ENCODE data around the gene CCNY.
"Not testable (repeated sequence)": the region's sequence is repeated elsewhere in the genome, so short reads cannot be mapped to it uniquely, and the experiment has no call there.

Gene CCNY

DNA sequence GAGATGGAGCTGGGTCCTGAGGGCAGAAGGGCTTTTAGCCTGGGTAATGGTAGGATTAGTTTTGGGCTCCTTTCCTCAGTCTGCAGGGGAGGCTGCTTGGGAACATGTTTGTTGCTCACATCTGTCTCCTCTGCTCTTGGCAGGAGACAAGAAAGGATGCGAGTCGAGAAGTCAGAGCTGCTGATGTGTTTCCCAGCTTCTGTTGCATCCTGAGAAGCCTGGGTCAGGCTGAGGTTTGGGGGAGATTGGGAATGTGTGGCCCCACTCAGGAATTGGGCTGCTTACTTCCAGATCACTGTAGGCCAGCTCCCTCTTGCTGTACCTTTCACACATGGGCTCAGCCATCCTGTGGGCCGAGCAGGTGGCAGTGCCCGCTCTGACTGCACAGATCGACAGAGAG, 79.2 kb downstream of the CCNY start:
- no peak overlapping the region for H3K27ac ChIP-seq
- DNase-seq, result no peak
- no peak overlapping the region for H3K4me3 ChIP-seq (ENCODE audit: low read depth, low read length)
- TF ChIP-seq, protein P1, sequence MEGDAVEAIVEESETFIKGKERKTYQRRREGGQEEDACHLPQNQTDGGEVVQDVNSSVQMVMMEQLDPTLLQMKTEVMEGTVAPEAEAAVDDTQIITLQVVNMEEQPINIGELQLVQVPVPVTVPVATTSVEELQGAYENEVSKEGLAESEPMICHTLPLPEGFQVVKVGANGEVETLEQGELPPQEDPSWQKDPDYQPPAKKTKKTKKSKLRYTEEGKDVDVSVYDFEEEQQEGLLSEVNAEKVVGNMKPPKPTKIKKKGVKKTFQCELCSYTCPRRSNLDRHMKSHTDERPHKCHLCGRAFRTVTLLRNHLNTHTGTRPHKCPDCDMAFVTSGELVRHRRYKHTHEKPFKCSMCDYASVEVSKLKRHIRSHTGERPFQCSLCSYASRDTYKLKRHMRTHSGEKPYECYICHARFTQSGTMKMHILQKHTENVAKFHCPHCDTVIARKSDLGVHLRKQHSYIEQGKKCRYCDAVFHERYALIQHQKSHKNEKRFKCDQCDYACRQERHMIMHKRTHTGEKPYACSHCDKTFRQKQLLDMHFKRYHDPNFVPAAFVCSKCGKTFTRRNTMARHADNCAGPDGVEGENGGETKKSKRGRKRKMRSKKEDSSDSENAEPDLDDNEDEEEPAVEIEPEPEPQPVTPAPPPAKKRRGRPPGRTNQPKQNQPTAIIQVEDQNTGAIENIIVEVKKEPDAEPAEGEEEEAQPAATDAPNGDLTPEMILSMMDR (IDR thresholded peaks at IDR 0.05; ENCODE audit: low read depth, low read length, missing control alignments), result no peak
- no peaks in the 10 kb centered on the region for H3K27me3 ChIP-seq (replicated peaks)
- in situ Hi-C loops (cut with HindIII; ENCODE audit: low pct_ligation_motif_present, low sequenced_read_pairs), result no loop called here
- H3K36me3 ChIP-seq (replicated peaks), result no peaks in the 10 kb centered on the region

DNA sequence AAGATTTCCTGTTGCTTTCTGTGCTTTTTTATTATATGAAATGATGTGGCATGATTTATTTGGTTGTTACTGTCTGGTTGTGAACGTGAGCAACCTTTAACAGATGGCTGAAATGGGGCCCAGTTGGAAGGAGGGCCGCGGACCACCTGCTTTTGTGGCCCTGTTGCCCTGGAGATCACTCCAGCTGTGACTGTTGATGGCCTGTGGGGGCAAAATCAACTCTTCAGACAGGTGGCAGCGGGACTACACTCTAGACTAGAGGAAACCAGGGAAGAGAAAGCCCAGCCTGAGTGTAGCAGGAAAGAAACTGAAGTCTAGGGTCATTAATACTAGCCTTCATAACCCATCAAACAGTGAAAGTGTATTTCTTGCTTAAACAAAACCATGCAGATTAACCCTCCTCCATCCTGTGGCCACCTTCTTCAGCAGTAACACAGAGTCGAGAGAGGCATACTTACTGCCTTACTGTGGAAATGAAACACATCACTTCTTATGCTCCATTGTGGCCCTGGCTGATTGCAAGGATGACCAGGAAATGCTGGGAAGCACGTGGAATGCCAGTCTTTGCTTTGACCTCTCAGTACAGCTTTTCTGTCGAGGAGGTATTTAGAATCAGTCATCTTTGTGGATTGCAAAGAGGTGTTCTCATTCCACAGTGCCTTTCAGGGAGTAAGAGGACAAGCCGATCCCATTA, 80.5 kb downstream of the CCNY start:
- Histone ChIP-seq H3K27me3 (replicated peaks) (no peaks in the 10 kb centered on the region), H3K27ac (no peak overlapping the region), H3K4me3 (ENCODE audit: low read depth, low read length) (no peak overlapping the region), H3K36me3 (replicated peaks) (no peaks in the 10 kb centered on the region)
- TF ChIP-seq, protein P1 (IDR thresholded peaks at IDR 0.05; ENCODE audit: low read depth, low read length, missing control alignments), result no peak
- no peak for DNase-seq
- in situ Hi-C loops (cut with HindIII; ENCODE audit: low pct_ligation_motif_present, low sequenced_read_pairs), result no loop called here

DNA sequence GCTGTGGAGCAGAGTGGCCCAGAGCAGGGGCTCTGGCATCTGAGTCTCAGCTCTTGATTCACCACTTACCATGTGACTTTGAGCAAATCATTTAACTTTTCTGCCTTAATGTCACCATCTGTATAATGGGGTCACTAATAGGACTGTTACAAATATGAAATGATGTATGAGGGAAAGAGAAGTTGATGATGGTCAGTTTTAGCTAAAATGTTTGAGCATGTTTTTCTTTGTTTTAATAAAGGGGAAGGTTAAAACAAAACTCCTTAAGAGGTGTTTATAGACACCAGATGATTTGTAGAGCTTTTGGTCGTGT, 81.0 kb downstream of the CCNY start:
- H3K27ac ChIP-seq, result no peak overlapping the region

GRCh38 chr10:35417795-35418194, 81.5 kb downstream of the CCNY start:
- TF ChIP-seq, protein P1 (IDR thresholded peaks at IDR 0.05; ENCODE audit: low read depth, low read length, missing control alignments), result no peak
- no peak overlapping the region for H3K4me3 ChIP-seq (ENCODE audit: low read depth, low read length)

More for the DNA sequence above, 81.0 kb downstream of the CCNY start:
- no peaks in the 10 kb centered on the region for H3K27me3 ChIP-seq (replicated peaks)
- no peaks in the 10 kb centered on the region for H3K36me3 ChIP-seq (replicated peaks)
- H3K4me3 ChIP-seq (ENCODE audit: low read depth, low read length), result no peak overlapping the region
- in situ Hi-C loops (cut with HindIII; ENCODE audit: low pct_ligation_motif_present, low sequenced_read_pairs), result no loop called here
- DNase-seq, result no peak
- TF ChIP-seq, protein P1 (IDR thresholded peaks at IDR 0.05; ENCODE audit: low read depth, low read length, missing control alignments), result no peak

DNA sequence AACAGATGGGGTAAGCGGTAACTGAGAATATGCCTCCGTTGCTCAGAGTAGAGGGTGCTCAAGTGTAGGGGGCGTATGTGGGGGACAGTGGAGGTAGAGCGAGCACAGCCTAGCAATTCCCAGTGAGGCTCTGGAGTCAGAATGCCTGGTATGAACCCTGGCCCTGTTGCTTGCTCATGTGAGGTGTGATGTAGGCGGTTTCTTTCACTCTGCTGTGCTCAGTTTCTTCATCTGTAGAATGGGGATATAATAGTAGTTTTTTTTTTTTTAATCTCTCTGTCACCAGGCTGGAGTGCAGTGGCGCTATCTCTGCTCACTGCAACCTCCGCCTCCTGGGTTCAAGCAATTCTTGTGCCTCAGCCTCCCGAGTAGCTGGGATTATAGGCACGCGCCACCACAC, 82.3 kb downstream of the CCNY start:
- H3K27me3 ChIP-seq (replicated peaks); H3K4me3 ChIP-seq (ENCODE audit: low read depth, low read length): not testable (repeated sequence)

More at GRCh38 chr10:35417795-35418194, 81.5 kb downstream of the CCNY start:
- in situ Hi-C loops (cut with HindIII; ENCODE audit: low pct_ligation_motif_present, low sequenced_read_pairs), result no loop called here
- H3K36me3 ChIP-seq (replicated peaks), result no peaks in the 10 kb centered on the region
- H3K27ac ChIP-seq, result no peak overlapping the region
- DNase-seq, result no peak
- no peaks in the 10 kb centered on the region for H3K27me3 ChIP-seq (replicated peaks)

DNA sequence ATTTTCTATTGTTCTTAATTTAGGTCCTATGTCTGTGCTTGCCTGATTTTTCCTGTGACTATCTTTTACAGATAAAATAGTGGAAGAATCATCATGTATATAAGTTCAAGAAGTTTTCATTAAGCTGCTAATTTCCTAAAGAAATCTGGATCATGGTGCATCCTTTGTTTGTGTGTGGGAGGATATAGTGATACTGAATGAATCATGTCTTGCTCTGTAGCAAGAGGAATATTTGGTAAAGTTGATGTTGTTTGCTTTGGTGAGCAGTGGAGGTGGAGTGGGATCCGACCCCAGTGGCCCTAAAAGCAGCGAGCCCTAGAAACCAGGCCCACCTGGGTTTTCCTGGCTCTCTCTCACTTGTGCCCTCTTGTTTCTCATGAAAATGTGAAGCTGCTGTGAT, 83.7 kb downstream of the CCNY start:
- TF ChIP-seq, protein P1 (IDR thresholded peaks at IDR 0.05; ENCODE audit: low read depth, low read length, missing control alignments), result no peak
- Histone ChIP-seq H3K27me3 (replicated peaks) (no peaks in the 10 kb centered on the region), H3K4me3 (ENCODE audit: low read depth, low read length) (no peak overlapping the region), H3K27ac (peak overlapping the region; percentile 92), H3K36me3 (replicated peaks) (no peaks in the 10 kb centered on the region)
- in situ Hi-C loops (cut with HindIII; ENCODE audit: low pct_ligation_motif_present, low sequenced_read_pairs), result no loop called here
- DNase-seq, result no peak

More for the DNA sequence above, 82.3 kb downstream of the CCNY start:
- DNase-seq; H3K36me3 ChIP-seq (replicated peaks); H3K27ac ChIP-seq; in situ Hi-C loops (cut with HindIII; ENCODE audit: low pct_ligation_motif_present, low sequenced_read_pairs): not testable (repeated sequence)

Measured in brain microvascular endothelial cell (primary cell).